ENCODE measurements around the gene ASH1L.
"Not testable (repeated sequence)": the region's sequence is repeated elsewhere in the genome, so short reads cannot be mapped to it uniquely, and the experiment has no call there.

The ASH1L gene

GRCh38 chr1:155504207-155504606 lies 58.4 kb downstream of the ASH1L start:
- Histone ChIP-seq H3K9me3 (no peaks in the 10 kb centered on the region), H3K27ac (no peak overlapping the region), H3K4me1 (peaks cover 0 to 49% (median 14%) of the 10 kb centered on the region in 4 donors), H3K36me3 (no peaks in the 10 kb centered on the region), H3K27me3 (no peaks in the 10 kb centered on the region), H3K4me3 (no peak overlapping the region)
- peak; percentile 21 to 37 for TF ChIP-seq CTCF (IDR thresholded peaks at IDR 0.05)
- no peak for DNase-seq
- intact Hi-C loops (cut with DNase I; ENCODE audit: low total_unique reads) = no loop called here

- no peak overlapping the region for H3K4me3 ChIP-seq
- no peaks in the 10 kb centered on the region for H3K9me3 ChIP-seq
- peaks cover 0 to 30% (median 4%) of the 10 kb centered on the region in 4 donors for H3K4me1 ChIP-seq
- intact Hi-C loops (cut with DNase I; ENCODE audit: low total_unique reads) = no loop called here
- no peak overlapping the region for H3K27ac ChIP-seq
- no peaks in the 10 kb centered on the region for H3K36me3 ChIP-seq
- no peak for DNase-seq
- TF ChIP-seq CTCF (IDR thresholded peaks at IDR 0.05) = no peak
- no peaks in the 10 kb centered on the region for H3K27me3 ChIP-seq
These were observed 62.5 kb downstream of the ASH1L start for GRCh38 chr1:155499953-155500639.

GRCh38 chr1:155499263-155499662 lies 63.3 kb downstream of the ASH1L start:
- Histone ChIP-seq H3K27me3 (no peaks in the 10 kb centered on the region), H3K36me3 (no peaks in the 10 kb centered on the region), H3K9me3 (no peaks in the 10 kb centered on the region), H3K4me1 (peaks cover 0 to 25% (median 4%) of the 10 kb centered on the region in 4 donors), H3K4me3 (no peak overlapping the region), H3K27ac (no peak overlapping the region)
- no peak for TF ChIP-seq CTCF (IDR thresholded peaks at IDR 0.05)
- DNase-seq = no peak
- intact Hi-C loops (cut with DNase I; ENCODE audit: low total_unique reads) = no loop called here

- H3K36me3 ChIP-seq; H3K9me3 ChIP-seq; H3K27me3 ChIP-seq; DNase-seq; H3K4me1 ChIP-seq; H3K27ac ChIP-seq; intact Hi-C loops (cut with DNase I; ENCODE audit: low total_unique reads); H3K4me3 ChIP-seq: not testable (repeated sequence)
These were observed 69.0 kb downstream of the ASH1L start for GRCh38 chr1:155493595-155493994.

GRCh38 chr1:155488419-155488818 lies 74.2 kb downstream of the ASH1L start:
- intact Hi-C loops (cut with DNase I; ENCODE audit: low total_unique reads); H3K4me1 ChIP-seq: not testable (repeated sequence)

GRCh38 chr1:155487541-155487940 lies 75.1 kb downstream of the ASH1L start:
- H3K27ac ChIP-seq = no peak overlapping the region
- no peaks in the 10 kb centered on the region for H3K9me3 ChIP-seq
- intact Hi-C loops (cut with DNase I; ENCODE audit: low total_unique reads) = no loop called here
- H3K27me3 ChIP-seq = no peaks in the 10 kb centered on the region
- no peaks in the 10 kb centered on the region for H3K4me1 ChIP-seq
- H3K4me3 ChIP-seq = no peak overlapping the region
- H3K36me3 ChIP-seq = peaks cover 0 to 7% (median 0%) of the 10 kb centered on the region in 3 donors
- DNase-seq = no peak
- TF ChIP-seq CTCF (IDR thresholded peaks at IDR 0.05) = no peak

More at GRCh38 chr1:155488419-155488818, 74.2 kb downstream of the ASH1L start:
- not testable (repeated sequence) for H3K4me3 ChIP-seq, H3K36me3 ChIP-seq, H3K27ac ChIP-seq, DNase-seq, H3K9me3 ChIP-seq, H3K27me3 ChIP-seq

GRCh38 chr1:155486952-155487351 lies 75.7 kb downstream of the ASH1L start:
- H3K36me3 ChIP-seq; H3K9me3 ChIP-seq; H3K4me3 ChIP-seq; DNase-seq; intact Hi-C loops (cut with DNase I; ENCODE audit: low total_unique reads); H3K4me1 ChIP-seq; H3K27me3 ChIP-seq; H3K27ac ChIP-seq: not testable (repeated sequence)

Data from tibial artery (tissue), 4 donors.